ENCODE results near the gene MYCT1. TPM values are rescaled to one million over a fixed set of nuclear protein-coding genes. Genes with fewer than 3 reads are reported as not detected.

Gene MYCT1
- total RNA-seq, 1 experiment from 2014 or later: 1.5 TPM

GRCh38 chr6:152716322-152716721 lies 18.6 kb downstream of the MYCT1 start (continued):
- TF ChIP-seq ZNF425 (CRISPR knock-in tag; conservative IDR thresholded peaks at IDR 0.05): no peak
- no peak for TF ChIP-seq ZNF281 (CRISPR knock-in tag; IDR thresholded peaks at IDR 0.05)
- no peak for TF ChIP-seq NFE2L1 (CRISPR knock-in tag; IDR thresholded peaks at IDR 0.05)
- no peak for TF ChIP-seq ZNF671 (CRISPR knock-in tag; IDR thresholded peaks at IDR 0.05)
- no peak for TF ChIP-seq USF1 (CRISPR knock-in tag; IDR thresholded peaks at IDR 0.05)
- TF ChIP-seq, protein P1, sequence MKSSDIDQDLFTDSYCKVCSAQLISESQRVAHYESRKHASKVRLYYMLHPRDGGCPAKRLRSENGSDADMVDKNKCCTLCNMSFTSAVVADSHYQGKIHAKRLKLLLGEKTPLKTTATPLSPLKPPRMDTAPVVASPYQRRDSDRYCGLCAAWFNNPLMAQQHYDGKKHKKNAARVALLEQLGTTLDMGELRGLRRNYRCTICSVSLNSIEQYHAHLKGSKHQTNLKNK (CRISPR knock-in tag; IDR thresholded peaks at IDR 0.05): no peak
- TF ChIP-seq ETV6 (CRISPR knock-in tag; IDR thresholded peaks at IDR 0.05): no peak
- no peak for TF ChIP-seq SP1 (CRISPR knock-in tag; conservative IDR thresholded peaks at IDR 0.05)
- no peak for TF ChIP-seq GABPB1 (CRISPR knock-in tag; IDR thresholded peaks at IDR 0.05)
- no peak for TF ChIP-seq ATF1 (CRISPR knock-in tag; IDR thresholded peaks at IDR 0.05)
- TF ChIP-seq, protein P2, sequence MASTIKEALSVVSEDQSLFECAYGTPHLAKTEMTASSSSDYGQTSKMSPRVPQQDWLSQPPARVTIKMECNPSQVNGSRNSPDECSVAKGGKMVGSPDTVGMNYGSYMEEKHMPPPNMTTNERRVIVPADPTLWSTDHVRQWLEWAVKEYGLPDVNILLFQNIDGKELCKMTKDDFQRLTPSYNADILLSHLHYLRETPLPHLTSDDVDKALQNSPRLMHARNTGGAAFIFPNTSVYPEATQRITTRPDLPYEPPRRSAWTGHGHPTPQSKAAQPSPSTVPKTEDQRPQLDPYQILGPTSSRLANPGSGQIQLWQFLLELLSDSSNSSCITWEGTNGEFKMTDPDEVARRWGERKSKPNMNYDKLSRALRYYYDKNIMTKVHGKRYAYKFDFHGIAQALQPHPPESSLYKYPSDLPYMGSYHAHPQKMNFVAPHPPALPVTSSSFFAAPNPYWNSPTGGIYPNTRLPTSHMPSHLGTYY (CRISPR knock-in tag; IDR thresholded peaks at IDR 0.05): no peak

GRCh38 chr6:152720974-152721373 lies 23.3 kb downstream of the MYCT1 start:
- TF ChIP-seq ZNF121 (CRISPR knock-in tag; IDR thresholded peaks at IDR 0.05) (no peak), NFE2L1 (CRISPR knock-in tag; IDR thresholded peaks at IDR 0.05) (no peak), ESRRA (CRISPR knock-in tag; IDR thresholded peaks at IDR 0.05; ENCODE audit: borderline replicate concordance) (no peak), NR3C1 (CRISPR knock-in tag; conservative IDR thresholded peaks at IDR 0.05; ENCODE audit: low read depth) (no peak), USF1 (CRISPR knock-in tag; IDR thresholded peaks at IDR 0.05) (no peak), CREM (CRISPR knock-in tag; IDR thresholded peaks at IDR 0.05) (no peak), NFATC4 (CRISPR knock-in tag; IDR thresholded peaks at IDR 0.05) (no peak), PRRX2 (CRISPR knock-in tag; IDR thresholded peaks at IDR 0.05) (no peak)
- Mint-ChIP-seq H3K4me1 (peaks cover 30% of the 10 kb centered on the region), H3K27ac (no peak overlapping the region), H3K27me3 (ENCODE audit: low read depth) (no peaks in the 10 kb centered on the region), H3K4me3 (no peak overlapping the region), H3K36me3 (no peaks in the 10 kb centered on the region), H3K9me3 (no peaks in the 10 kb centered on the region)
- no peak for ATAC-seq
- DNase-seq (ENCODE audit: low spot score): no peak
- CTCF ChIA-PET: no interaction called here
- POLR2A ChIA-PET: no interaction called here

GRCh38 chr6:152721956-152722355 lies 24.3 kb downstream of the MYCT1 start:
- Mint-ChIP-seq H3K4me3 (no peak overlapping the region), H3K4me1 (peaks cover 28% of the 10 kb centered on the region), H3K9me3 (no peaks in the 10 kb centered on the region), H3K36me3 (no peaks in the 10 kb centered on the region), H3K27ac (peak overlapping the region; percentile 16; the same call in 1 of the 2 replicates), H3K27me3 (ENCODE audit: low read depth) (no peaks in the 10 kb centered on the region)
- DNase-seq (ENCODE audit: low spot score) (no peak), ATAC-seq (no peak)
- CTCF ChIA-PET: interaction anchor here (1.1 kb wide), 1 partner anchor 226 kb away, joined by 3 read pairs; no protein-coding TSS in a partner anchor
- POLR2A ChIA-PET: no interaction called here
- TF ChIP-seq ESRRA (CRISPR knock-in tag; IDR thresholded peaks at IDR 0.05; ENCODE audit: borderline replicate concordance) (no peak), OVOL2 (CRISPR knock-in tag; IDR thresholded peaks at IDR 0.05; ENCODE audit: borderline replicate concordance) (no peak), NFE2L1 (CRISPR knock-in tag; IDR thresholded peaks at IDR 0.05) (no peak), NR2C2 (CRISPR knock-in tag; IDR thresholded peaks at IDR 0.05) (no peak), TCF7 (CRISPR knock-in tag; IDR thresholded peaks at IDR 0.05; ENCODE audit: low read depth) (no peak), MYBL2 (CRISPR knock-in tag; IDR thresholded peaks at IDR 0.05) (no peak), TEAD1 (CRISPR knock-in tag; IDR thresholded peaks at IDR 0.05) (no peak), KAT7 (CRISPR knock-in tag; IDR thresholded peaks at IDR 0.05; ENCODE audit: borderline replicate concordance) (no peak), ZBTB43 (CRISPR knock-in tag; IDR thresholded peaks at IDR 0.05) (no peak), ZNF423 (CRISPR knock-in tag; IDR thresholded peaks at IDR 0.05) (no peak), NR1H2 (CRISPR knock-in tag; IDR thresholded peaks at IDR 0.05) (no peak)

Measured in WTC11 (cell line).